Suprapubic skin (tissue), 4 donors: Measurements from ENCODE around the gene SLC18B1. TPM values are rescaled to one million over a fixed set of nuclear protein-coding genes. Genes with fewer than 3 reads are reported as not detected.

Source experiments
- DNase-seq, 2 donors: peaks; one replicate each; pipeline ENCODE4 v3.0.0-alpha.2; 2019; ENCODE audit warnings: low spot score in 2 of 2
- H3K27ac ChIP-seq: fragments of 200-600 bp; sonication (generic); one replicate; pipeline ENCODE4 v1.5.1; 2019
- H3K27me3 ChIP-seq: fragments of 200-600 bp; sonication (generic); one replicate; pipeline ENCODE4 v1.5.1; 2019
- H3K36me3 ChIP-seq: fragments of 200-600 bp; sonication (generic); one replicate; pipeline ENCODE4 v1.5.1; 2019
- H3K4me1 ChIP-seq: fragments of 200-600 bp; sonication (generic); one replicate; pipeline ENCODE4 v1.5.1; 2019
- H3K4me3 ChIP-seq: fragments of 200-600 bp; sonication (generic); one replicate; pipeline ENCODE4 v1.5.1; 2019; ENCODE audit warnings: mild to moderate bottlenecking
- H3K9me3 ChIP-seq: fragments of 200-600 bp; sonication (generic); one replicate; pipeline ENCODE4 v1.5.1; 2019
- CTCF ChIP-seq, 2 donors: fragments of 200-600 bp in 1 of 2; fragments of 450-650 bp in 1 of 2; sonication (generic) in 1 of 2; IDR thresholded peaks; one replicate each; pipeline ENCODE4 v1.5.1; 2016 to 2019; ENCODE audit warnings: antibody characterized with exemption in 2 of 2, mild to moderate bottlenecking in 1 of 2, moderate library complexity in 1 of 2
- EP300 ChIP-seq: sonication (generic); formaldehyde crosslinking; IDR thresholded peaks from one replicate; pipeline ENCODE4 v1.6.1; 2017; ENCODE audit warnings: antibody characterized with exemption
- POLR2A ChIP-seq, 2 donors: fragments of 450-650 bp; IDR thresholded peaks; one replicate each; pipeline ENCODE4 v1.6.1; 2017; ENCODE audit warnings: antibody characterized with exemption in 2 of 2, mild to moderate bottlenecking in 2 of 2, moderate library complexity in 2 of 2
- POLR2AphosphoS5 ChIP-seq, 3 donors: sonication (generic); formaldehyde crosslinking; IDR thresholded peaks; one replicate each; pipeline ENCODE4 v1.6.1; 2017; ENCODE audit warnings: antibody characterized with exemption in 3 of 3
- WGBS: methylation state at CpG from one replicate; pipeline ENCODE4 v1.1.5; 2018; 5-methylcytosine and 5-hydroxymethylcytosine counted together
- total RNA-seq, 4 donors: library from RNA; depleted of rRNA; stranded (reverse); fragments of >200 nt; gene quantifications; one replicate each; pipeline ENCODE4 v1.1.0, GENCODE V29; 2016

Gene SLC18B1
- total RNA-seq, 4 donors from 2014 or later, result 8.4 to 11.2 (median 9.9) TPM

- H3K4me3 ChIP-seq, result no peak overlapping the region
- DNase-seq, result no peak
- no peaks in the 10 kb centered on the region for H3K27me3 ChIP-seq
- TF ChIP-seq EP300 (no peak), POLR2A (IDR thresholded peaks at IDR 0.05) (no peak), POLR2AphosphoS5 (IDR thresholded peaks at IDR 0.05) (no peak), CTCF (IDR thresholded peaks at IDR 0.05) (no peak)
- H3K4me1 ChIP-seq, result peaks cover 2% of the 10 kb centered on the region
- WGBS, result 90% methylated on average over 5 of the region's 5 CpGs
- H3K27ac ChIP-seq, result no peak overlapping the region
- no peaks in the 10 kb centered on the region for H3K9me3 ChIP-seq
- peaks cover 14% of the 10 kb centered on the region for H3K36me3 ChIP-seq
Observed at GRCh38 chr6:132792510-132792909, 5.9 kb downstream of the SLC18B1 start.

- Histone ChIP-seq H3K4me3 (no peak overlapping the region), H3K9me3 (no peaks in the 10 kb centered on the region), H3K27ac (no peak overlapping the region), H3K36me3 (peaks cover 17% of the 10 kb centered on the region), H3K27me3 (no peaks in the 10 kb centered on the region), H3K4me1 (no peaks in the 10 kb centered on the region)
- TF ChIP-seq POLR2AphosphoS5 (IDR thresholded peaks at IDR 0.05) (no peak), CTCF (IDR thresholded peaks at IDR 0.05) (no peak), EP300 (no peak), POLR2A (IDR thresholded peaks at IDR 0.05) (no peak)
- no peak for DNase-seq
Observed at GRCh38 chr6:132790450-132790849, 8.0 kb downstream of the SLC18B1 start.

DNA sequence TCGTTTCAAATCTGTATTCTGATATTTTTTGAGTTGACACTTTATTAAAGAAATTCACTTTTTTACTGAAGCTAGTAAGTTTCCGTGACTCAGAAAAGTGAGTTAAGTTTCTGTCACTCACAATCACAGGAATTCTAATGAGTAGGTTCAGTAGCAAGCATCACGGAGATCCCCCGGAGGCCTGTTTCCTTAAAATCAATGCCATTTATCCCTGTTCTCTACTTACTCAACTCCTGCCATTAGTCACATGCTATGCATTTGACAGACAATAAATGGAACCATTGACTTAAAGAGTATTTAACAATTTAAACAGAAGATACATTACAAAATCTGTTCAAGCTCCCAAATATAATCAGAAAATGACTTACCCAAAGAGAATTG, 9.1 kb downstream of the SLC18B1 start:
- peaks cover 17% of the 10 kb centered on the region for H3K36me3 ChIP-seq
- no peaks in the 10 kb centered on the region for H3K27me3 ChIP-seq
- no peak for DNase-seq
- no peak overlapping the region for H3K27ac ChIP-seq
- no peaks in the 10 kb centered on the region for H3K9me3 ChIP-seq
- WGBS, result 93% methylated on average over 4 of the region's 4 CpGs
- no peak for TF ChIP-seq POLR2A (IDR thresholded peaks at IDR 0.05)
- H3K4me1 ChIP-seq, result no peaks in the 10 kb centered on the region
- H3K4me3 ChIP-seq, result no peak overlapping the region

DNA sequence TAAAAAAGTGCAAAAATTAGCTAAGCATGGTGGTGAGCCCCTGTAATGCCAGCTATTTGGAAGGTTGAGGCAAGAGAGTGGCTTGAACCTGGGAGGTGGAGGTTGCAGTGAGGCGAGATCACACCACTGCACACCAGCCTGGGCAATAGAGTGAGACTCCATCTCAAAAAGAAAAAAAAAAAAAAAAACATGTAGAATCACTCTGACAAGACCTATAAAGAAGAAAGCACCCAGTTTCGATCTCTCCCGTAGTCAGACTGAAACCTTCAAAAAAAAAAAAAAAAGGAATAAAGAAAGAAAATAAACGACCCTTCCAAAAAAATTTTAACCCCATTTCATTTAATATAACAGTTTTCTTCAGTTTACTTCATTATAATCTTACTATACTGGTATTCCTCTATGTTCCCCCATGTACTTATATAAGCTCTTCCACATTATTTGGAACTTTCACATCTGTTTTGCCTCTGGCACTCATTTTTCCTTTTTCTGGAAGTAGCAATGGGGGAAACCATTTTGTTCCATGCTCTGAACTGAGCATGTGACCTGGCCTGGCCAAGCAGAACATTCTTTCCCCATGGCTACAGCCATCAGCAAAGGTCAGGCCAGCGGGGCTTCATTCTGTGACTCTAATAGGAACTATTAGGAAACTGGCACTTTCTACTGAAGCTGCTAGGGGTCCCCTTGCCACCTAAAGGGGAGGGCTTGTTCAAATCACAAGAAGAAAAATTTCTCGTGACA, 9.6 kb downstream of the SLC18B1 start:
- H3K4me1 ChIP-seq, result no peaks in the 10 kb centered on the region
- TF ChIP-seq EP300, result no peak
- TF ChIP-seq POLR2AphosphoS5 (IDR thresholded peaks at IDR 0.05), result no peak
- no peak for TF ChIP-seq CTCF (IDR thresholded peaks at IDR 0.05)
- DNase-seq, result no peak
- no peak overlapping the region for H3K4me3 ChIP-seq
- no peaks in the 10 kb centered on the region for H3K9me3 ChIP-seq
- H3K27me3 ChIP-seq, result no peaks in the 10 kb centered on the region
- H3K36me3 ChIP-seq, result peaks cover 17% of the 10 kb centered on the region
- H3K27ac ChIP-seq, result no peak overlapping the region
- 86% methylated on average over 6 of the region's 6 CpGs for WGBS

- H3K4me3 ChIP-seq, result no peak overlapping the region
- peaks cover 27% of the 10 kb centered on the region for H3K36me3 ChIP-seq
- no peak for TF ChIP-seq POLR2A (IDR thresholded peaks at IDR 0.05)
- TF ChIP-seq CTCF (IDR thresholded peaks at IDR 0.05), result no peak
- TF ChIP-seq POLR2AphosphoS5 (IDR thresholded peaks at IDR 0.05), result no peak
- TF ChIP-seq EP300, result no peak
- no peaks in the 10 kb centered on the region for H3K9me3 ChIP-seq
- no peak overlapping the region for H3K27ac ChIP-seq
- no peaks in the 10 kb centered on the region for H3K4me1 ChIP-seq
- no peaks in the 10 kb centered on the region for H3K27me3 ChIP-seq
- DNase-seq, result no peak
- WGBS, result 94% methylated on average over 7 of the region's 7 CpGs
Observed at GRCh38 chr6:132785936-132786335, 12.5 kb downstream of the SLC18B1 start.
